Measurements from ENCODE around the gene R3HDM2.
A peak's percentile ranks its signal among the peaks of the same experiment; 100 is the strongest.

The R3HDM2 gene

GRCh38 chr12:57430931-57431566 is at the start of gene R3HDM2:
R3HDM2 (minus strand) TSS chr12:57431043; CDS start chr12:57310428, 120,615 bp downstream.
- peak; percentile 86 for DNase-seq

GRCh38 chr12:57479376-57480115 is 48.7 kb upstream of the R3HDM2 start, which contains the start of gene ARHGAP9:
ARHGAP9 (minus strand) TSS chr12:57479866; CDS start chr12:57479406, 460 bp downstream.
- no peak for DNase-seq

- DNase-seq, result no peak
These were observed 48.2 kb upstream of the R3HDM2 start for GRCh38 chr12:57479043-57479375.

- DNase-seq, result no peak
These were observed 47.2 kb upstream of the R3HDM2 start for GRCh38 chr12:57477710-57478681.

GRCh38 chr12:57476993-57477709 is 46.3 kb upstream of the R3HDM2 start:
- DNase-seq, result no peak

GRCh38 chr12:57476162-57476992 is 45.5 kb upstream of the R3HDM2 start:
- DNase-seq, result no peak

- DNase-seq, result no peak
These were observed 44.7 kb upstream of the R3HDM2 start for GRCh38 chr12:57475271-57476161.

- no peak for DNase-seq
These were observed 44.0 kb upstream of the R3HDM2 start for GRCh38 chr12:57474862-57475261.

GRCh38 chr12:57474430-57474829 is 43.6 kb upstream of the R3HDM2 start:
- no peak for DNase-seq

GRCh38 chr12:57473886-57474285 is 43.0 kb upstream of the R3HDM2 start:
- no peak for DNase-seq

- DNase-seq, result no peak
These were observed 42.5 kb upstream of the R3HDM2 start for GRCh38 chr12:57473392-57473791.

GRCh38 chr12:57472391-57472790 is 41.5 kb upstream of the R3HDM2 start:
- DNase-seq, result no peak

- no peak for DNase-seq
These were observed 40.8 kb upstream of the R3HDM2 start for GRCh38 chr12:57471661-57472060.

GRCh38 chr12:57470970-57471656 is 40.3 kb upstream of the R3HDM2 start:
- no peak for DNase-seq

- no peak for DNase-seq
These were observed 39.6 kb upstream of the R3HDM2 start for GRCh38 chr12:57470286-57470969.

GRCh38 chr12:57469296-57470164 is 38.7 kb upstream of the R3HDM2 start:
- DNase-seq, result no peak

- no peak for DNase-seq
These were observed 37.1 kb upstream of the R3HDM2 start for GRCh38 chr12:57467915-57468314.

- no peak for DNase-seq
These were observed 36.5 kb upstream of the R3HDM2 start for GRCh38 chr12:57467212-57467874.
